Measurements from ENCODE around the gene CCDC116.
"Not testable (repeated sequence)": the region's sequence is repeated elsewhere in the genome, so short reads cannot be mapped to it uniquely, and the experiment has no call there.

The CCDC116 gene

GRCh38 chr22:21632237-21632895, at the start of gene CCDC116:
TSS of gene CCDC116 (plus strand) at chr22:21632760. CDS start at chr22:21633182, 422 bp downstream.
- no peak for DNase-seq

- no peak for DNase-seq
Measured at GRCh38 chr22:21582801-21583740, 49.5 kb upstream of the CCDC116 start.

GRCh38 chr22:21585389-21585788, 47.2 kb upstream of the CCDC116 start:
- DNase-seq = no peak

- no peak for DNase-seq
Measured at GRCh38 chr22:21587803-21588611, 44.6 kb upstream of the CCDC116 start.

GRCh38 chr22:21589396-21589795, 43.2 kb upstream of the CCDC116 start:
- no peak for DNase-seq

- DNase-seq = no peak
Measured at GRCh38 chr22:21590809-21591641, 41.5 kb upstream of the CCDC116 start.

- DNase-seq = no peak
Measured at GRCh38 chr22:21591695-21592094, 40.9 kb upstream of the CCDC116 start.

GRCh38 chr22:21592422-21592821, 40.1 kb upstream of the CCDC116 start:
- DNase-seq = no peak

GRCh38 chr22:21593406-21594232, 38.9 kb upstream of the CCDC116 start:
- DNase-seq = no peak

GRCh38 chr22:21594865-21595452, 37.6 kb upstream of the CCDC116 start:
- DNase-seq = no peak

GRCh38 chr22:21596356-21597135, 36.0 kb upstream of the CCDC116 start:
- DNase-seq = not testable (repeated sequence)

GRCh38 chr22:21598302-21598701, 34.3 kb upstream of the CCDC116 start:
- no peak for DNase-seq

- DNase-seq = no peak
Measured at GRCh38 chr22:21599053-21599893, 33.3 kb upstream of the CCDC116 start.

- no peak for DNase-seq
Measured at GRCh38 chr22:21602579-21602978, 30.0 kb upstream of the CCDC116 start.

GRCh38 chr22:21603973-21604372, 28.6 kb upstream of the CCDC116 start:
- DNase-seq = no peak

GRCh38 chr22:21605887-21606564, 26.5 kb upstream of the CCDC116 start:
- no peak for DNase-seq

GRCh38 chr22:21606775-21607174, 25.8 kb upstream of the CCDC116 start:
- no peak for DNase-seq

GRCh38 chr22:21609556-21610157, 22.9 kb upstream of the CCDC116 start:
- not testable (repeated sequence) for DNase-seq
